HG02840 (cell line): ENCODE data around the gene PIGX.

Experiments used
- ATAC-seq: cut with Tn5 transposase; IDR thresholded peaks from one replicate; pipeline ENCODE4 v1.9.1; 2021; ENCODE audit warnings: mild to moderate bottlenecking, moderate library complexity, moderate number of reproducible peaks; ENCODE audit not compliant: unreplicated experiment, low FRiP score

PIGX gene

GRCh38 chr3:196711838-196712513, at the start of gene PIGX, which contains the start of gene CEP19:
Gene PIGX (plus strand): TSS chr3:196712377.
Gene CEP19 (minus strand): TSS chr3:196712250. CDS start chr3:196708657, 3,593 bp downstream.
- peak; percentile 73 for ATAC-seq

GRCh38 chr3:196662711-196663571, 49.2 kb upstream of the PIGX start:
- no peak for ATAC-seq

GRCh38 chr3:196666001-196666867, 45.9 kb upstream of the PIGX start:
- no peak for ATAC-seq

GRCh38 chr3:196667056-196667825, 44.9 kb upstream of the PIGX start:
- ATAC-seq = no peak

- ATAC-seq = no peak
Observed at GRCh38 chr3:196670339-196670738, 41.8 kb upstream of the PIGX start.

- no peak for ATAC-seq
Observed at GRCh38 chr3:196673632-196674031, 38.5 kb upstream of the PIGX start.

- no peak for ATAC-seq
Observed at GRCh38 chr3:196677353-196677752, 34.8 kb upstream of the PIGX start.

GRCh38 chr3:196677931-196678330, 34.2 kb upstream of the PIGX start:
- ATAC-seq = no peak

GRCh38 chr3:196684548-196685407, 27.4 kb upstream of the PIGX start:
- ATAC-seq = no peak

- ATAC-seq = no peak
Observed at GRCh38 chr3:196686436-196686835, 25.7 kb upstream of the PIGX start.

- no peak for ATAC-seq
Observed at GRCh38 chr3:196688349-196688748, 23.8 kb upstream of the PIGX start.

GRCh38 chr3:196689941-196690660, 22.1 kb upstream of the PIGX start:
- ATAC-seq = no peak

- ATAC-seq = no peak
Observed at GRCh38 chr3:196691386-196691785, 20.8 kb upstream of the PIGX start.

- ATAC-seq = no peak
Observed at GRCh38 chr3:196694202-196694638, 18.0 kb upstream of the PIGX start.

- no peak for ATAC-seq
Observed at GRCh38 chr3:196694941-196695848, 17.0 kb upstream of the PIGX start.

- ATAC-seq = no peak
Observed at GRCh38 chr3:196695849-196696226, 16.3 kb upstream of the PIGX start.

- no peak for ATAC-seq
Observed at GRCh38 chr3:196697270-196697669, 14.9 kb upstream of the PIGX start.
